MM.1S (cell line): ENCODE measurements around the gene MKRN1.
"Not testable (repeated sequence)": the region's sequence is repeated elsewhere in the genome, so short reads cannot be mapped to it uniquely, and the experiment has no call there.

ENCODE experiments used
- DNase-seq: peaks from one replicate; pipeline ENCODE4 v3.0.0-alpha.2; 2015
- H2AFZ ChIP-seq: fragments of 300-600 bp; sonication (generic); 2 replicates; pipeline ENCODE4 v1.6.0; 2016; ENCODE audit warnings: antibody characterized with exemption, low read length
- H3F3A ChIP-seq: fragments of 300-600 bp; sonication (generic); 2 replicates; pipeline ENCODE4 v1.6.1; 2016; ENCODE audit warnings: mild to moderate bottlenecking, antibody characterized with exemption, low read length, moderate library complexity, mixed read lengths; ENCODE audit not compliant: insufficient read depth
- H3K27ac ChIP-seq: fragments of 300-600 bp; sonication (generic); 2 replicates; pipeline ENCODE4 v1.5.1; 2016; ENCODE audit warnings: mild to moderate bottlenecking, low read length
- H3K27me3 ChIP-seq: fragments of 300-600 bp; sonication (generic); replicated peaks from 2 replicates; pipeline ENCODE4 v1.6.0; 2016; ENCODE audit warnings: low read length; ENCODE audit not compliant: insufficient read depth
- H3K36me3 ChIP-seq: fragments of 300-600 bp; sonication (generic); replicated peaks from 2 replicates; pipeline ENCODE4 v1.6.1; 2016; ENCODE audit warnings: mild to moderate bottlenecking, low read length, mixed read lengths; ENCODE audit not compliant: insufficient read depth
- H3K4me1 ChIP-seq: fragments of 300-600 bp; sonication (generic); 2 replicates; pipeline ENCODE4 v1.6.1; 2016; ENCODE audit warnings: low read length, mixed read lengths
- H3K4me2 ChIP-seq: fragments of 300-600 bp; sonication (generic); 2 replicates; pipeline ENCODE4 v1.6.0; 2016; ENCODE audit warnings: low read depth, low read length
- H3K4me3 ChIP-seq: fragments of 300-600 bp; sonication (generic); 2 replicates; pipeline ENCODE4 v1.5.1; 2016; ENCODE audit warnings: low read length, mixed read lengths
- H3K79me2 ChIP-seq: fragments of 300-600 bp; sonication (generic); 2 replicates; pipeline ENCODE4 v1.6.1; 2016; ENCODE audit warnings: mixed run types, low read length, mixed read lengths
- H3K9ac ChIP-seq: fragments of 300-600 bp; sonication (generic); 2 replicates; pipeline ENCODE4 v1.6.1; 2016; ENCODE audit warnings: low read length, mixed read lengths
- H3K9me2 ChIP-seq: fragments of 300-600 bp; sonication (generic); replicated peaks from 2 replicates; pipeline ENCODE4 v1.6.1; 2016; ENCODE audit warnings: mild to moderate bottlenecking, low read length, mixed read lengths; ENCODE audit not compliant: insufficient read depth
- H3K9me3 ChIP-seq: fragments of 300-600 bp; sonication (generic); replicated peaks from 2 replicates; pipeline ENCODE4 v1.6.1; 2016; ENCODE audit warnings: mild to moderate bottlenecking, low read length, mixed read lengths; ENCODE audit not compliant: insufficient read depth
- H4K20me1 ChIP-seq: fragments of 300-600 bp; sonication (generic); 2 replicates; pipeline ENCODE4 v1.6.1; 2016; ENCODE audit warnings: mild to moderate bottlenecking, low read length, moderate library complexity, mixed read lengths; ENCODE audit not compliant: insufficient read depth
- EZH2 ChIP-seq: fragments of 300-600 bp; sonication (generic); optimal IDR thresholded peaks from 2 replicates; pipeline ENCODE3; 2017; ENCODE audit warnings: low read depth, mild to moderate bottlenecking, antibody characterized with exemption, low read length, mixed read lengths
- EZH2phosphoT487 ChIP-seq: fragments of 300-600 bp; sonication (generic); IDR thresholded peaks from 2 replicates; pipeline ENCODE4 v1.6.1; 2018; ENCODE audit warnings: antibody characterized with exemption, low read length
- TF ChIP-seq, protein P1 (sequence below): fragments of 300-600 bp; sonication (generic); IDR thresholded peaks from 2 replicates; pipeline ENCODE4 v1.5.1; 2016; ENCODE audit warnings: antibody characterized with exemption, low read length, mixed read lengths

MKRN1 gene

GRCh38 chr7:140454657-140455015 lies 24.7 kb downstream of the MKRN1 start:
- Histone ChIP-seq H3K79me2 (no peaks in the 10 kb centered on the region), H3K9me3 (no peaks in the 10 kb centered on the region), H3K9ac (no peak overlapping the region), H3K36me3 (0 out of 2 replicates have a peak, but pooled peaks cover 5% of the 10 kb centered on the region), H3K4me1 (no peaks in the 10 kb centered on the region), H3K4me3 (no peak overlapping the region), H3K27ac (no peak overlapping the region), H3F3A (no peaks in the 10 kb centered on the region), H2AFZ (no peak overlapping the region), H3K9me2 (no peaks in the 10 kb centered on the region), H4K20me1 (no peaks in the 10 kb centered on the region), H3K27me3 (no peaks in the 10 kb centered on the region), H3K4me2 (no peak overlapping the region)
- no peak for DNase-seq
- no peak for TF ChIP-seq EZH2phosphoT487
- no peak for TF ChIP-seq EZH2
- TF ChIP-seq, protein P1, sequence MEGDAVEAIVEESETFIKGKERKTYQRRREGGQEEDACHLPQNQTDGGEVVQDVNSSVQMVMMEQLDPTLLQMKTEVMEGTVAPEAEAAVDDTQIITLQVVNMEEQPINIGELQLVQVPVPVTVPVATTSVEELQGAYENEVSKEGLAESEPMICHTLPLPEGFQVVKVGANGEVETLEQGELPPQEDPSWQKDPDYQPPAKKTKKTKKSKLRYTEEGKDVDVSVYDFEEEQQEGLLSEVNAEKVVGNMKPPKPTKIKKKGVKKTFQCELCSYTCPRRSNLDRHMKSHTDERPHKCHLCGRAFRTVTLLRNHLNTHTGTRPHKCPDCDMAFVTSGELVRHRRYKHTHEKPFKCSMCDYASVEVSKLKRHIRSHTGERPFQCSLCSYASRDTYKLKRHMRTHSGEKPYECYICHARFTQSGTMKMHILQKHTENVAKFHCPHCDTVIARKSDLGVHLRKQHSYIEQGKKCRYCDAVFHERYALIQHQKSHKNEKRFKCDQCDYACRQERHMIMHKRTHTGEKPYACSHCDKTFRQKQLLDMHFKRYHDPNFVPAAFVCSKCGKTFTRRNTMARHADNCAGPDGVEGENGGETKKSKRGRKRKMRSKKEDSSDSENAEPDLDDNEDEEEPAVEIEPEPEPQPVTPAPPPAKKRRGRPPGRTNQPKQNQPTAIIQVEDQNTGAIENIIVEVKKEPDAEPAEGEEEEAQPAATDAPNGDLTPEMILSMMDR = no peak

DNA sequence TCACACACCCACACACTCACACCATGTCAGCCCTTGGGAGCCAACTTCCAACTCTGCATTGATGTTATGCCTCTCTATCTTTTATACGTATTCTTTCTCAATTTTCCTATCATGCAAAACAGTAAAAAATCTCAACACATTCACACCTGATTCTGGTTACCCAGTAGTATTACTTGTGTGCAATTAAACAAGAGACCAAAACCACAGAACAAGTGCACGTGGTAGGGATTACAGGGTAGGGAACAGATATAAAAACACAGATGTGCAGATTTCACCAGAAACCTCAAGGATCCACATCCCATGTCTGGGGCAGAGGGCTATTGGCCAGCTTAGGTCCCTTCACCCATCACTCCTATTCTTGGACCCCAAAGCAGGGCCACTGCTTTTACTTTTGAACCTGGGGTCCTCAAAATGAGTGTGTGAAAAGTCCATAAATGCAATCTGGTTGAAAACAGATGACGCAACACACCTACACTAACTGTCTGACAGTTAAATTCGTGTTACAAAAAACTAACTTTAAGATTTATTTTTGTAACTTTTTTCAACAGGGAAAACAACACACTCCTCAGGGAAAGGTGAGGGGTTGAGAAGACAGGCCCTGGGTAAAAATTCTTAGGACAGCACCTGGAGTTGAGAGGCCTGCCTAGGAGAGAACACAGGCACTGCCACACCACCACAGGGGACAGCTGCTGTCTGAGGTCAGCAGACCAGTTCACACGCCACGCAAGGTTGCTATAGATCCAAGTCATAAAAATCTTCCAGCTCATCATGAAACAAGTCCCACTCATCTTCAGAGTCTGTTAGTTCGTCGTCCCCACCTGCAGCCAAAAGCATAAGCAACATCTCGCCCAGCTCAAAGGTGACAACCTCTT lies 25.3 kb downstream of the MKRN1 start:
- not testable (repeated sequence) for H3K4me2 ChIP-seq

GRCh38 chr7:140453273-140453672 lies 26.0 kb downstream of the MKRN1 start:
- H3K4me1 ChIP-seq = no peaks in the 10 kb centered on the region
- TF ChIP-seq, protein P1 = no peak
- no peak for TF ChIP-seq EZH2phosphoT487
- TF ChIP-seq EZH2 = no peak
- 0 out of 2 replicates have a peak, but pooled peaks cover 5% of the 10 kb centered on the region for H3K36me3 ChIP-seq
- no peak overlapping the region for H3K9ac ChIP-seq
- no peak overlapping the region for H3K4me2 ChIP-seq
- DNase-seq = no peak
- H3K27me3 ChIP-seq = no peaks in the 10 kb centered on the region
- H3K4me3 ChIP-seq = no peak overlapping the region
- no peaks in the 10 kb centered on the region for H3K9me3 ChIP-seq
- H3K9me2 ChIP-seq = no peaks in the 10 kb centered on the region
- no peaks in the 10 kb centered on the region for H4K20me1 ChIP-seq
- H3K27ac ChIP-seq = no peak overlapping the region
- no peaks in the 10 kb centered on the region for H3K79me2 ChIP-seq
- H3F3A ChIP-seq = no peaks in the 10 kb centered on the region
- H2AFZ ChIP-seq = no peak overlapping the region

More for the DNA sequence above, 25.3 kb downstream of the MKRN1 start:
- H3K9ac ChIP-seq, H3K27me3 ChIP-seq, H3F3A ChIP-seq, H4K20me1 ChIP-seq, H2AFZ ChIP-seq, H3K9me3 ChIP-seq, H3K27ac ChIP-seq, H3K36me3 ChIP-seq, H3K4me1 ChIP-seq, H3K9me2 ChIP-seq, H3K4me3 ChIP-seq, DNase-seq, H3K79me2 ChIP-seq: not testable (repeated sequence)

DNA sequence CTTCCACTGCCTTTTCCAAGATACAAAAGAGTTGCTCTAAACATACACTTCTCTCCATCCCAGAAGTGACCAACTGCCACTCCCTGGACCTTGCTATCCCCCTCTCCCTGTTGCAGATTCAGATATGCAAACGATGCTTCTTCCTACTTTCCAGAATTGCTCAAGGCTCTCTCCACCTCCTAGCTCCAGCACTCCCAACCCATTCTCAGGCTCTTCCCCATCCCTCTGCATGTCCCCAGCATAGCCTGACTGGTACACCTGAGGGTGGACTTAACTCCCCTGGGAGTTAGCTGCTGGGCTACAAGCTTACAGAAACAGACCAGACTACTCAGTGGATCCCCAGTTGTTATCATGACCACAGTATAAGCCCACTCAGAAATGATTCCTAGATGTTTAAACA lies 27.6 kb downstream of the MKRN1 start:
- no peak overlapping the region for H2AFZ ChIP-seq
- H3F3A ChIP-seq = no peaks in the 10 kb centered on the region
- no peaks in the 10 kb centered on the region for H3K79me2 ChIP-seq
- no peaks in the 10 kb centered on the region for H3K27me3 ChIP-seq
- H3K9me3 ChIP-seq = no peaks in the 10 kb centered on the region
- DNase-seq = no peak
- H3K36me3 ChIP-seq = no peaks in the 10 kb centered on the region
- H3K4me2 ChIP-seq = no peak overlapping the region
- no peak overlapping the region for H3K27ac ChIP-seq
- no peaks in the 10 kb centered on the region for H4K20me1 ChIP-seq
- no peak overlapping the region for H3K9ac ChIP-seq
- no peak for TF ChIP-seq EZH2phosphoT487
- TF ChIP-seq EZH2 = no peak
- TF ChIP-seq, protein P1 = no peak
- no peaks in the 10 kb centered on the region for H3K4me1 ChIP-seq
- H3K4me3 ChIP-seq = no peak overlapping the region
- H3K9me2 ChIP-seq = no peaks in the 10 kb centered on the region
